Peyer's patch (tissue), 4 donors: ENCODE measurements around the gene ECSIT. TPM values are rescaled to one million over a fixed set of nuclear protein-coding genes. Genes with fewer than 3 reads are reported as not detected.
"Not testable (repeated sequence)": the region's sequence is repeated elsewhere in the genome, so short reads cannot be mapped to it uniquely, and the experiment has no call there.

Source experiments
- DNase-seq, 3 donors: peaks; one replicate each; pipeline ENCODE4 v3.0.0-alpha.2; 2017 to 2019
- H3K27ac ChIP-seq, 4 donors: fragments of 200-600 bp; sonication (generic); one replicate each; pipeline ENCODE4 v1.5.1; 2016 to 2019
- H3K27me3 ChIP-seq, 2 donors: fragments of 200-600 bp; sonication (generic); one replicate each; pipeline ENCODE4 v1.5.1; 2019
- H3K36me3 ChIP-seq, 3 donors: fragments of 200-600 bp; sonication (generic); one replicate each; pipeline ENCODE4 v1.5.1; 2016 to 2019
- H3K4me1 ChIP-seq, 4 donors: fragments of 200-600 bp; sonication (generic); one replicate each; pipeline ENCODE4 v1.5.1; 2016 to 2019
- H3K4me3 ChIP-seq, 4 donors: fragments of 200-600 bp; sonication (generic); 1 replicate in 3 of 4; 2 replicates in 1 of 4; pipeline ENCODE4 v1.5.1; 2016 to 2019; ENCODE audit warnings: mild to moderate bottlenecking in 1 of 4
- H3K9me3 ChIP-seq, 4 donors: fragments of 200-600 bp; sonication (generic); one replicate each; pipeline ENCODE4 v1.5.1; 2016 to 2019; ENCODE audit warnings: mild to moderate bottlenecking in 1 of 4
- CTCF ChIP-seq, 6 experiments: fragments of 450-650 bp in 4 of 6; fragments of 200-600 bp in 2 of 6; sonication (generic) in 1 of 6; IDR thresholded peaks; one replicate each; pipeline ENCODE4 v1.5.1; 2017 to 2019; ENCODE audit warnings: antibody characterized with exemption in 6 of 6, mild to moderate bottlenecking in 3 of 6, moderate library complexity in 1 of 6
- POLR2A ChIP-seq, 2 donors: fragments of 450-650 bp; IDR thresholded peaks; one replicate each; pipeline ENCODE4 v1.5.1; 2017; ENCODE audit warnings: antibody characterized with exemption in 2 of 2, mild to moderate bottlenecking in 2 of 2, moderate library complexity in 2 of 2
- total RNA-seq, 4 donors: library from RNA; depleted of rRNA; stranded (reverse); fragments of >200 nt; gene quantifications; one replicate each; pipeline ENCODE4 v1.1.0, GENCODE V29; 2016

ECSIT gene
- total RNA-seq: 10 to 100 TPM; 50.1 to 94.0 (median 70.4) TPM

GRCh38 chr19:11528551-11529341 lies at the start of gene ECSIT:
Gene ECSIT (minus strand): TSS chr19:11529134. CDS start chr19:11519170, 9,964 bp downstream.
- Histone ChIP-seq H3K4me3 (peak within 1 kb of the TSS; percentile 63 to 95 (median 92)), H3K27me3 (no peaks in the 10 kb centered on the region), H3K9me3 (no peaks in the 10 kb centered on the region), H3K27ac (peak within 1 kb of the TSS; percentile 79 to 95 (median 90)), H3K36me3 (peaks cover 0 to 6% (median 0%) of the 10 kb centered on the region in 3 donors), H3K4me1 (peaks cover 0 to 19% (median 3%) of the 10 kb centered on the region in 4 donors)
- TF ChIP-seq POLR2A (IDR thresholded peaks at IDR 0.05) (peak in 1 of 2 donors; percentile 58), CTCF (IDR thresholded peaks at IDR 0.05) (no peak)
- peak; percentile 96 to 99 (median 98) for DNase-seq

GRCh38 chr19:11577451-11578257 lies 48.7 kb upstream of the ECSIT start, which contains the start of gene ACP5:
Gene ACP5 (minus strand): TSS chr19:11577645. CDS start chr19:11577317, 328 bp downstream.
- Histone ChIP-seq H3K27me3 (no peaks in the 10 kb centered on the region), H3K9me3 (no peaks in the 10 kb centered on the region), H3K4me3 (peak within 1 kb of the TSS; percentile 42 to 63 (median 60)), H3K4me1 (peaks cover 0 to 30% (median 15%) of the 10 kb centered on the region in 4 donors), H3K36me3 (no peaks in the 10 kb centered on the region), H3K27ac (peak within 1 kb of the TSS; percentile 67 to 93 (median 70))
- TF ChIP-seq CTCF (IDR thresholded peaks at IDR 0.05): no peak
- no peak for TF ChIP-seq POLR2A (IDR thresholded peaks at IDR 0.05)
- DNase-seq: no peak

GRCh38 chr19:11576227-11576626 lies 47.3 kb upstream of the ECSIT start:
- TF ChIP-seq CTCF (IDR thresholded peaks at IDR 0.05): no peak
- TF ChIP-seq POLR2A (IDR thresholded peaks at IDR 0.05): no peak
- Histone ChIP-seq H3K36me3 (no peaks in the 10 kb centered on the region), H3K9me3 (no peaks in the 10 kb centered on the region), H3K27me3 (no peaks in the 10 kb centered on the region), H3K27ac (peak overlapping the region in 1 of 4 donors; percentile 93), H3K4me3 (no peak overlapping the region), H3K4me1 (peaks cover 0 to 19% (median 12%) of the 10 kb centered on the region in 4 donors)
- DNase-seq: no peak

- Histone ChIP-seq H3K27ac (peak overlapping the region in 2 of 4 donors; percentile 46 to 70), H3K9me3 (no peaks in the 10 kb centered on the region), H3K27me3 (no peaks in the 10 kb centered on the region), H3K4me1 (peaks cover 0 to 12% (median 8%) of the 10 kb centered on the region in 4 donors), H3K4me3 (no peak overlapping the region), H3K36me3 (no peaks in the 10 kb centered on the region)
- TF ChIP-seq POLR2A (IDR thresholded peaks at IDR 0.05) (no peak), CTCF (IDR thresholded peaks at IDR 0.05) (no peak)
- peak in 2 of 3 donors; percentile 68 to 69 for DNase-seq
Measured at GRCh38 chr19:11574689-11575088, 45.8 kb upstream of the ECSIT start.

- H3K9me3 ChIP-seq, DNase-seq, H3K36me3 ChIP-seq, H3K27me3 ChIP-seq, H3K4me3 ChIP-seq: not testable (repeated sequence)
- Histone ChIP-seq H3K27ac (peak overlapping the region in 2 of 4 donors; percentile 18 to 70), H3K4me1 (peaks cover 0 to 12% (median 6%) of the 10 kb centered on the region in 4 donors)
Measured at GRCh38 chr19:11573763-11574162, 44.8 kb upstream of the ECSIT start.

- H3K4me1 ChIP-seq: peaks cover 0 to 12% (median 4%) of the 10 kb centered on the region in 4 donors
- H3K27me3 ChIP-seq, H3K9me3 ChIP-seq, DNase-seq, H3K36me3 ChIP-seq, H3K4me3 ChIP-seq: not testable (repeated sequence)
- H3K27ac ChIP-seq: peak overlapping the region in 2 of 4 donors; percentile 18 to 70
Measured at GRCh38 chr19:11573354-11573753, 44.4 kb upstream of the ECSIT start.
